GM19099 (cell line): ENCODE measurements around the gene TCP11.

ENCODE experiments used
- POLR2A ChIP-seq: IDR thresholded peaks from 3 replicates; pipeline ENCODE4 v1.6.1; 2011; ENCODE audit warnings: low read depth; ENCODE audit not compliant: insufficient read length; ENCODE audit errors: extremely low read depth

TCP11 gene

GRCh38 chr6:35139924-35140638 lies 1.1 kb downstream of the TCP11 start:
- TF ChIP-seq POLR2A, result no peak

- TF ChIP-seq POLR2A, result no peak
Observed at GRCh38 chr6:35139470-35139869, 1.7 kb downstream of the TCP11 start.

GRCh38 chr6:35136185-35136584 lies 5.0 kb downstream of the TCP11 start:
- TF ChIP-seq POLR2A, result no peak

GRCh38 chr6:35128496-35128895 lies 12.6 kb downstream of the TCP11 start:
- no peak for TF ChIP-seq POLR2A

- TF ChIP-seq POLR2A, result no peak
Observed at GRCh38 chr6:35128042-35128441, 13.1 kb downstream of the TCP11 start.

- TF ChIP-seq POLR2A, result no peak
Observed at GRCh38 chr6:35124356-35124755, 16.8 kb downstream of the TCP11 start.

- no peak for TF ChIP-seq POLR2A
Observed at GRCh38 chr6:35120746-35121145, 20.4 kb downstream of the TCP11 start.

GRCh38 chr6:35108309-35108885 lies 32.7 kb downstream of the TCP11 start:
- TF ChIP-seq POLR2A, result no peak

- no peak for TF ChIP-seq POLR2A
Observed at GRCh38 chr6:35105078-35105477, 36.1 kb downstream of the TCP11 start.

GRCh38 chr6:35099116-35099515 lies 42.0 kb downstream of the TCP11 start:
- no peak for TF ChIP-seq POLR2A

GRCh38 chr6:35096129-35096862 lies 44.8 kb downstream of the TCP11 start:
- TF ChIP-seq POLR2A, result no peak

GRCh38 chr6:35094183-35094582 lies 47.0 kb downstream of the TCP11 start:
- TF ChIP-seq POLR2A, result no peak

- TF ChIP-seq POLR2A, result no peak
Observed at GRCh38 chr6:35093783-35094182, 47.4 kb downstream of the TCP11 start.

GRCh38 chr6:35093118-35093445 lies 48.1 kb downstream of the TCP11 start:
- no peak for TF ChIP-seq POLR2A

- TF ChIP-seq POLR2A, result no peak
Observed at GRCh38 chr6:35092362-35093117, 48.6 kb downstream of the TCP11 start.
